ENCODE data around the gene SNX25. TPM values are rescaled to one million over a fixed set of nuclear protein-coding genes. Genes with fewer than 3 reads are reported as not detected.

Gene SNX25
- total RNA-seq, 4 donors from 2014 or later, result 12.4 to 92.4 (median 17.8) TPM

GRCh38 chr4:185374027-185374426 is 164.6 kb downstream of the SNX25 start:
- H3K27me3 ChIP-seq, result no peaks in the 10 kb centered on the region

GRCh38 chr4:185374573-185374972 is 165.2 kb downstream of the SNX25 start:
- Histone ChIP-seq H3K9me3 (no peaks in the 10 kb centered on the region), H3K36me3 (peaks cover 0 to 19% (median 0%) of the 10 kb centered on the region in 3 donors), H3K4me3 (no peak overlapping the region), H3K27me3 (no peaks in the 10 kb centered on the region), H3K27ac (no peak overlapping the region), H3K4me1 (no peaks in the 10 kb centered on the region)
- DNase-seq, result no peak
- TF ChIP-seq POLR2A (IDR thresholded peaks at IDR 0.05) (no peak), CTCF (IDR thresholded peaks at IDR 0.05) (no peak)

More at GRCh38 chr4:185374027-185374426, 164.6 kb downstream of the SNX25 start:
- Histone ChIP-seq H3K27ac (no peak overlapping the region), H3K36me3 (peaks cover 0 to 19% (median 0%) of the 10 kb centered on the region in 3 donors), H3K4me3 (no peak overlapping the region), H3K4me1 (no peaks in the 10 kb centered on the region), H3K9me3 (no peaks in the 10 kb centered on the region)
- TF ChIP-seq POLR2A (IDR thresholded peaks at IDR 0.05) (no peak), CTCF (IDR thresholded peaks at IDR 0.05) (no peak)
- DNase-seq, result no peak

GRCh38 chr4:185378264-185378663 is 168.9 kb downstream of the SNX25 start:
- TF ChIP-seq POLR2A (IDR thresholded peaks at IDR 0.05) (no peak), CTCF (IDR thresholded peaks at IDR 0.05) (no peak)
- H3K36me3 ChIP-seq, result no peaks in the 10 kb centered on the region
- no peak for DNase-seq
- no peaks in the 10 kb centered on the region for H3K4me1 ChIP-seq
- H3K4me3 ChIP-seq, result no peak overlapping the region
- H3K27me3 ChIP-seq, result no peaks in the 10 kb centered on the region
- H3K9me3 ChIP-seq, result no peaks in the 10 kb centered on the region
- H3K27ac ChIP-seq, result no peak overlapping the region

GRCh38 chr4:185379326-185380295 is 170.2 kb downstream of the SNX25 start:
- Histone ChIP-seq H3K27ac (no peak overlapping the region), H3K27me3 (no peaks in the 10 kb centered on the region), H3K4me1 (no peaks in the 10 kb centered on the region), H3K9me3 (no peaks in the 10 kb centered on the region), H3K36me3 (no peaks in the 10 kb centered on the region), H3K4me3 (no peak overlapping the region)
- no peak for DNase-seq
- TF ChIP-seq CTCF (IDR thresholded peaks at IDR 0.05) (no peak), POLR2A (IDR thresholded peaks at IDR 0.05) (no peak)

GRCh38 chr4:185380320-185380719 is 170.9 kb downstream of the SNX25 start:
- no peak for TF ChIP-seq POLR2A (IDR thresholded peaks at IDR 0.05)
- TF ChIP-seq CTCF (IDR thresholded peaks at IDR 0.05), result no peak
- no peaks in the 10 kb centered on the region for H3K36me3 ChIP-seq
- no peaks in the 10 kb centered on the region for H3K9me3 ChIP-seq
- H3K27ac ChIP-seq, result no peak overlapping the region
- H3K27me3 ChIP-seq, result no peaks in the 10 kb centered on the region
- no peak for DNase-seq
- peaks cover 0 to 4% (median 0%) of the 10 kb centered on the region in 4 donors for H3K4me1 ChIP-seq
- no peak overlapping the region for H3K4me3 ChIP-seq

All from Peyer's patch (tissue), 4 donors.